ENCODE measurements around the gene SLC6A1.

The SLC6A1 gene

DNA sequence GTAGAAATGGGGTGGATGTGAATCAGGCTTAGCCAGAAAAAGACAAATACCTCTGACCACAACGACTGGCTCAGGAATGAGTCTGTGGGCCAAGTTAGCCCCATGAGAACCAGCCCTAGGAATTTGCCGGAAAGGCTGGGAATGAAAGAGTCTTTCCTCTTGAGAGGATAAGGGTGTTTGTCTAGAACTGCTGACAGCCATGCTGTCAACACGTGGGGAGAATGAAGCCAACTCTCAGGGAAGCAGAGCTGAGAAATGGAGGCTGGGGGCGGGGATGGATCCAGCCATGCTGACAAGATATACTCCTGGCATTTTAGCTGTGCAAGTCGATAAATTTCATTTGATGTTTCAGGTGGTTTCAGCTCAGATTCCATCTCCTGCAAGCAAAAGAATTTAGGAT is 10.6 kb upstream of the SLC6A1 start:
- ChIA-PET CTCF (interaction anchor here (0.6 kb wide), 1 partner anchor 1064 kb away, joined by 4 read pairs; no protein-coding TSS in a partner anchor), POLR2A (ENCODE audit: low non-redundant PET) (no interaction called here)
- TF ChIP-seq, protein P1, sequence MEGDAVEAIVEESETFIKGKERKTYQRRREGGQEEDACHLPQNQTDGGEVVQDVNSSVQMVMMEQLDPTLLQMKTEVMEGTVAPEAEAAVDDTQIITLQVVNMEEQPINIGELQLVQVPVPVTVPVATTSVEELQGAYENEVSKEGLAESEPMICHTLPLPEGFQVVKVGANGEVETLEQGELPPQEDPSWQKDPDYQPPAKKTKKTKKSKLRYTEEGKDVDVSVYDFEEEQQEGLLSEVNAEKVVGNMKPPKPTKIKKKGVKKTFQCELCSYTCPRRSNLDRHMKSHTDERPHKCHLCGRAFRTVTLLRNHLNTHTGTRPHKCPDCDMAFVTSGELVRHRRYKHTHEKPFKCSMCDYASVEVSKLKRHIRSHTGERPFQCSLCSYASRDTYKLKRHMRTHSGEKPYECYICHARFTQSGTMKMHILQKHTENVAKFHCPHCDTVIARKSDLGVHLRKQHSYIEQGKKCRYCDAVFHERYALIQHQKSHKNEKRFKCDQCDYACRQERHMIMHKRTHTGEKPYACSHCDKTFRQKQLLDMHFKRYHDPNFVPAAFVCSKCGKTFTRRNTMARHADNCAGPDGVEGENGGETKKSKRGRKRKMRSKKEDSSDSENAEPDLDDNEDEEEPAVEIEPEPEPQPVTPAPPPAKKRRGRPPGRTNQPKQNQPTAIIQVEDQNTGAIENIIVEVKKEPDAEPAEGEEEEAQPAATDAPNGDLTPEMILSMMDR (conservative IDR thresholded peaks at IDR 0.05; ENCODE audit: low read depth) = no peak
- H3K27ac ChIP-seq = no peak overlapping the region
- no peak for DNase-seq (ENCODE audit: low spot score)

DNA sequence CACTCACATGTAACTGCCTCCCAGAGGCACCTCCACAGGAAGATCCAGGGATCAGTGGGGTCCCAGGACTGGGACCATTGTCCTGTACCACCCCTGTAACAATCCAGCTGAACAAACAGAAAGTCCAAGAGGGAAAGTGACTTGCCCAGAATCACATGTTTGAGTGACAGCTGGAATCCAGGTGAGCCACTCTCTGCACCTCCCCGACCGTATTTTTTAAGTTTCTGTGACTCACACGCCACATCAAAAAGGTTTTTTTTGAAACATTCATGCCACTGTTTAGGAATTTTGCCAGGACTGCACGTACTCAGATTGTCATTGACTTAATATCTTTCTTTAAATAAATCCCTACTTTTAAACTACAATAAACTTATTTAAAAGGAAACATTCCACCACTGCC is 9.8 kb upstream of the SLC6A1 start:
- POLR2A ChIA-PET (ENCODE audit: low non-redundant PET) = no interaction called here
- peak; percentile 32 for DNase-seq (ENCODE audit: low spot score)
- H3K27ac ChIP-seq = no peak overlapping the region
- TF ChIP-seq, protein P1 (conservative IDR thresholded peaks at IDR 0.05; ENCODE audit: low read depth) = no peak
- CTCF ChIA-PET = interaction anchor here (0.6 to 1.3 kb wide), 8 partner anchors 11 to 440 kb away, joined by 3 to 5 read pairs (median 4); no protein-coding TSS in a partner anchor

DNA sequence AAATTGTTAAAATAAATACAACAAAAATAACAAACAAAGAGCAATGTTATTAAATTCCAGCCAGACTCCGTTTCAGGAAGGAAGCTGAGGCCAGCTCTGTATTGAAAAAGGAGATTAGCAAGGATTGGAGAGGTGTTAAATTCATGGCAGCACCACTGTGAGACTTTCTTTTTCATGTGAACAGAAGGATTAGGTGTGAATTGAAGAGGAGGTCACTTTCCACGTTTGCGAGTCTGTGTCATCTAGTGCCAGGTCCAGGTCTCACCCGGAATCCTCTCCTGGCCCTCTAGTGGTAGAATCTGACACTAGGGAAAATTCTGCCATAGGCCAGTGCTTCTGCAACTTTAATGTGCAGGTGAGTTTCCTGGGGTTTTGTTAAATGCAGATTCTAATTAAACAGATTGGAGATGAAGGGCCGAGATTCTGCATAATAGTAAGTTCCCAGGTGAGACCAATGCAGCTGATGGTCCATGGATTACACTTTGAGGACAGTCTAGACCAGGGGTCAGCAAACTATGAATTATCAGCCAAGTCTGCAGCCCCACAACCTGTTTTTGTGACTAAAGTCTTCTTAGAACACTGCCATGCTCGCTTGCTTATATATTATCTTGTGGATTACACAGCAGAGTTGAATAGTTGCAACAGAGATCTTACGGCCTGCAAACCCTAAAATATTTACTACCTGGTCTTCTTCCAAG is 9.2 kb upstream of the SLC6A1 start:
- CTCF ChIA-PET = interaction anchor here (0.6 to 1.3 kb wide), 11 partner anchors 10 to 440 kb away, joined by 3 to 5 read pairs (median 3); no protein-coding TSS in a partner anchor
- POLR2A ChIA-PET (ENCODE audit: low non-redundant PET) = no interaction called here
- TF ChIP-seq, protein P1 (conservative IDR thresholded peaks at IDR 0.05; ENCODE audit: low read depth) = peak; percentile 88
- no peak overlapping the region for H3K27ac ChIP-seq
- peak; percentile 60 for DNase-seq (ENCODE audit: low spot score)

DNA sequence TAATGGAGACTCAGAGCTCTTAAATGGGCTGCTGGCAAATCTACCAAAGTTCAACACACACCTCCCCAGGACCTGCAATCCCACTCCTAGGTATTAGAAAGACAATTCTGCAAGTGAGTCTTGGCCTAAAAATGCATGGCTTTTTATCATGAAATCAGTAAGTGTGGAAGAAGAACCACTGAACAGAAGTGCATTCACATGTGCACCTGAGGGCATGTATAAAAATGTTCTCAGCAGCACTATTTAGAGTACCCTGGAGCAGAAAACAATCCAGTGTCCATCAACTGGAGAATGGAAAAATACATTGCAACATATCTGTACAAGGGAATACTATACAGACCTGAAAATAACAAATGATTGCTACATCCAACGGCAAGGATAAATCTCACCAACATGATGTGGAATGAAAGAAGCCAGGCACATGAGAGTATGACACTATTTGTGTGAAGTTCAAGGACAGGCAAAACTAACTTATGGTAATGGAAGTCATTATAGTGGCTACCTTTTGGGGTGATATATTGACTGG is 8.1 kb upstream of the SLC6A1 start:
- no peak overlapping the region for H3K27ac ChIP-seq
- CTCF ChIA-PET = interaction anchor here (0.7 kb wide), 2 partner anchors 86 to 349 kb away, joined by 3 read pairs; no protein-coding TSS in a partner anchor
- POLR2A ChIA-PET (ENCODE audit: low non-redundant PET) = no interaction called here
- TF ChIP-seq, protein P1 (conservative IDR thresholded peaks at IDR 0.05; ENCODE audit: low read depth) = no peak
- DNase-seq (ENCODE audit: low spot score) = no peak

DNA sequence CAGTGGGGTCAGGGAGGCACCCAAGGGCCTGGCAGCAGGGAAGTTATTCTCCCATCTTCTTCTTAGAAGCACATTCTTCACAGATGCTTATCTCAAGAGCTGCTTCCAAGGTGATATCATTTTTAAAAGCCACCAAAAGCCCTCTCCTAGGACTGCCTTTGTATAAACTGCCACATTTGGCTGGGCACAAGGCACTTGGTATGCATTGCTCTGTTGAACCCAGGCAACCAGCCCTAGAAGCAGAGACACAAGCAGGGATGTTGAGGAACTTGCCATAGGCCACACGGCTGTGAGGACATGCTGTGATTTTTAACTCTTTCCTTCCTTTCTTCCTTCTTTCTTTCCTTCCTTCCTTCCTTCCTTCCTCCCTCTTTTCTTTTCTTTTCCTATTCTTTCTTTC is 7.4 kb upstream of the SLC6A1 start:
- no peak overlapping the region for H3K27ac ChIP-seq
- DNase-seq (ENCODE audit: low spot score) = no peak
- ChIA-PET POLR2A (ENCODE audit: low non-redundant PET) (no interaction called here), CTCF (interaction anchor here (0.7 kb wide), 1 partner anchor 87 kb away, joined by 3 read pairs; no protein-coding TSS in a partner anchor)
- TF ChIP-seq, protein P1 (conservative IDR thresholded peaks at IDR 0.05; ENCODE audit: low read depth) = no peak

DNA sequence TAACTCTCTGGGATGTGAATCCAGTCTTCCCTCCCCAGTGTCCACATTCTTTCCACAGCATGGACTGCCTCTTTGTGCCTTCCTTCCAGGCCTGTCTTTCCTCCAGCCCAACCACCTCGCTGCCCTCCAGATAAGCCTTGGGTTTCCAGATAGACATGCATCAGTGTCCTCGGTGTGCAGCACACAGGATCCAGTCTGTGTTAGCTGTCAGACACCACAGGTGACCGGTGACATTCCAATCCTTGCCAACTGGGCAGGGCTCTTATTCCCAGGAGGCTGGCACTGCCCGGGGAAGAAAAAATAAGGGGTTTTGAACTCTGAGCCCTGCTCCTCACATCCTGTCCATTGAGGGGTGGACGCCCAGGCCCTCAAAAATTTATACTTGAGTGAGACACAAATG is 6.0 kb upstream of the SLC6A1 start:
- DNase-seq (ENCODE audit: low spot score) = no peak
- TF ChIP-seq, protein P1 (conservative IDR thresholded peaks at IDR 0.05; ENCODE audit: low read depth) = no peak
- no peak overlapping the region for H3K27ac ChIP-seq
- ChIA-PET CTCF (no interaction called here), POLR2A (ENCODE audit: low non-redundant PET) (no interaction called here)

All from RWPE1 (cell line).